HCT116 (cell line): ENCODE measurements around the gene HIVEP3. TPM values are rescaled to one million over a fixed set of nuclear protein-coding genes. Genes with fewer than 3 reads are reported as not detected.
A peak's percentile ranks its signal among the peaks of the same experiment; 100 is the strongest.

ENCODE experiments used
- ATAC-seq: fragments of 200-7000 bp; cut with Tn5 transposase; 2 replicates; pipeline ENCODE4 v1.9.1; 2020; ENCODE audit warnings: mild to moderate bottlenecking, moderate library complexity
- Bru-seq: library from RNA; stranded (reverse); fragments of 400-500 nt; gene quantifications from one replicate; lab custom pipeline; 2021; lab: Mats Ljungman, UMichigan
- BruChase-seq, 2 experiments: library from RNA; stranded (reverse); fragments of 400-500 nt; gene quantifications; one replicate each; lab custom pipeline; 2021; lab: Mats Ljungman, UMichigan
- BruUV-seq: library from RNA; stranded (reverse); fragments of 400-500 nt; replicated peaks from 2 replicates; lab custom pipeline; 2021; lab: Mats Ljungman, UMichigan
- CTCF ChIA-PET: fragments of 300-600 bp; sonication (Branson Sonifier 250); formaldehyde crosslinking; loops from one replicate; lab custom pipeline; 2021; ENCODE audit warnings: antibody characterized with exemption; lab: Charles Lee
- POLR2A ChIA-PET: fragments of 300-600, 350-600 bp; sonication (Branson Sonifier 250); formaldehyde crosslinking; loops from one replicate; lab custom pipeline; 2021; ENCODE audit warnings: antibody characterized with exemption; lab: Charles Lee
- RAD21 ChIA-PET, 2 experiments: fragments of 300-600 bp; sonication (Branson Sonifier 250); formaldehyde crosslinking; loops; one replicate each; lab custom pipeline; 2023; ENCODE audit warnings: low total read pairs in 2 of 2; ENCODE audit not compliant: uncharacterized antibody in 2 of 2, unreplicated experiment in 2 of 2, low non-redundant PET in 1 of 2; lab: Charles Lee
- DNase-seq: peaks from one replicate; pipeline ENCODE4 v3.0.0-alpha.2; 2010; ENCODE audit warnings: low read depth, low spot score
- H2AFZ ChIP-seq: fragments of 200-600 bp; shearing (Covaris generic), sonication (generic); 2 replicates; pipeline ENCODE4 v1.6.1; 2017; ENCODE audit warnings: low read depth, mixed run types, mixed read lengths, antibody characterized with exemption, low read length; ENCODE audit not compliant: poor library complexity, severe bottlenecking
- H3K27ac ChIP-seq: 2 replicates; pipeline ENCODE4 v1.5.1; 2012; ENCODE audit warnings: low read depth, low read length
- H3K27me3 ChIP-seq: fragments of 200-600 bp; sonication (generic); 2 replicates; pipeline ENCODE4 v1.6.1; 2016; ENCODE audit warnings: mixed run types, low read length, mixed read lengths; ENCODE audit not compliant: insufficient read depth
- H3K36me3 ChIP-seq, 2 experiments: fragments of 200-500 bp in 1 of 2; fragments of 200-600 bp in 1 of 2; sonication (Bioruptor generic) in 1 of 2; sonication (generic) in 1 of 2; 2 replicates each; pipeline versions ENCODE4 v1.5.1 to v1.6.1; 2014 to 2016; ENCODE audit warnings: low read length in 2 of 2, inconsistent platforms in 1 of 2, mixed read lengths in 1 of 2, mixed run types in 1 of 2; ENCODE audit not compliant: insufficient read depth in 2 of 2, control insufficient read depth in 1 of 2
- H3K4me1 ChIP-seq, 2 experiments: fragments of 200-600 bp in 1 of 2; sonication (generic) in 1 of 2; 2 replicates each; pipeline versions ENCODE4 v1.5.1 to v1.6.1; 2012 to 2017; ENCODE audit warnings: low read length in 2 of 2, inconsistent platforms in 1 of 2, mild to moderate bottlenecking in 1 of 2, mixed read lengths in 1 of 2, mixed run types in 1 of 2, moderate library complexity in 1 of 2; ENCODE audit not compliant: insufficient read depth in 2 of 2, control insufficient read depth in 1 of 2
- H3K4me2 ChIP-seq: fragments of 200-600 bp; sonication (generic); 2 replicates; pipeline ENCODE4 v1.6.1; 2017; ENCODE audit warnings: mixed run types, low read length, mixed read lengths
- H3K4me3 ChIP-seq, 2 experiments: fragments of 200-600 bp in 1 of 2; sonication (generic) in 1 of 2; replicated peaks in 1 of 2; 2 replicates each; pipeline ENCODE4 v1.5.1; 2011 to 2016; ENCODE audit warnings: low read length in 2 of 2, control low read depth in 1 of 2, low read depth in 1 of 2, mild to moderate bottlenecking in 1 of 2, mixed read lengths in 1 of 2, mixed run types in 1 of 2
- H3K79me2 ChIP-seq: fragments of 200-600 bp; sonication (generic); 2 replicates; pipeline ENCODE4 v1.6.1; 2017; ENCODE audit warnings: mild to moderate bottlenecking, mixed run types, low read length, moderate library complexity, mixed read lengths; ENCODE audit not compliant: insufficient read depth
- H3K9ac ChIP-seq: fragments of 200-600 bp; sonication (generic); 2 replicates; pipeline ENCODE4 v1.6.1; 2016; ENCODE audit warnings: low read length, mixed read lengths
- H3K9me2 ChIP-seq: fragments of 200-600 bp; sonication (generic), shearing (Covaris generic); 2 replicates; pipeline ENCODE4 v1.6.1; 2017; ENCODE audit warnings: mixed run types, mild to moderate bottlenecking, moderate library complexity; ENCODE audit not compliant: insufficient read depth
- H3K9me3 ChIP-seq, 2 experiments: fragments of 200-500 bp in 1 of 2; fragments of 200-600 bp in 1 of 2; sonication (Bioruptor generic) in 1 of 2; sonication (generic) in 1 of 2; 2 replicates each; pipeline ENCODE4 v1.6.1; 2014 to 2017; ENCODE audit warnings: low read length in 2 of 2, mixed read lengths in 2 of 2, inconsistent platforms in 1 of 2, low read depth in 1 of 2, mild to moderate bottlenecking in 1 of 2, mixed run types in 1 of 2, moderate library complexity in 1 of 2; ENCODE audit not compliant: control insufficient read depth in 1 of 2, insufficient read depth in 1 of 2
- H4K20me1 ChIP-seq: fragments of 200-600 bp; sonication (generic), shearing (Covaris generic); 2 replicates; pipeline ENCODE4 v1.6.1; 2017; ENCODE audit warnings: mixed run types, mild to moderate bottlenecking, moderate library complexity; ENCODE audit not compliant: insufficient read depth
- RAD21 ChIP-seq: IDR thresholded peaks from 2 replicates; pipeline ENCODE4 v1.6.1; 2012; ENCODE audit warnings: low read depth, mild to moderate bottlenecking
- SIN3A ChIP-seq: IDR thresholded peaks from 2 replicates; pipeline ENCODE4 v1.6.1; 2012; ENCODE audit warnings: low read depth
- SP1 ChIP-seq: IDR thresholded peaks from 2 replicates; pipeline ENCODE4 v1.6.1; 2012; ENCODE audit warnings: low read depth
- TCF7L2 ChIP-seq: IDR thresholded peaks from 2 replicates; pipeline ENCODE4 v1.7.0; 2011; ENCODE audit warnings: borderline replicate concordance, inconsistent platforms; ENCODE audit not compliant: insufficient read depth, insufficient read length; ENCODE audit errors: extremely low read depth
- intact Hi-C: fragments of 100-400 bp; cut with micrococcal nuclease; formaldehyde crosslinking; loops from 2 replicates; pipeline ENCODE4 v1.10.0; 2022
- long read RNA-seq: library from polyadenylated mRNA; unstranded; transcript quantifications from one replicate; pipeline ENCODE4 v2.0.0, GENCODE V29; 2021; ENCODE audit not compliant: unreplicated experiment
- polyA plus RNA-seq: library from polyadenylated mRNA; unstranded; fragments of >200 nt; gene quantifications from 2 replicates; pipeline ENCODE4 v1.2.1, GENCODE V29; 2012; ENCODE audit warnings: missing spikeins
- total RNA-seq: library from RNA; stranded (reverse); gene quantifications from one replicate; pipeline ENCODE4 v1.2.1, GENCODE V29; 2021; ENCODE audit not compliant: unreplicated experiment
- TF ChIP-seq, protein P1 (sequence below), 3 experiments: fragments of 200-600 bp in 1 of 3; sonication (generic) in 1 of 3; IDR thresholded peaks in 2 of 3; conservative IDR thresholded peaks in 1 of 3; 2 replicates each; pipeline ENCODE4 v1.5.1; 2012 to 2017; ENCODE audit warnings: low read depth in 2 of 3, low read length in 2 of 3, antibody characterized with exemption in 1 of 3, borderline replicate concordance in 1 of 3, control low read depth in 1 of 3, mild to moderate bottlenecking in 1 of 3, mixed read lengths in 1 of 3, mixed run types in 1 of 3, moderate library complexity in 1 of 3; ENCODE audit not compliant: insufficient read depth in 1 of 3
- TF ChIP-seq, protein P2 (sequence below): IDR thresholded peaks from 2 replicates; pipeline ENCODE4 v1.6.1; 2012

The HIVEP3 gene
- total RNA-seq (7.1 TPM), Bru-seq, nascent RNA (percentile 53 among the genes with signal in this experiment), BruChase-seq, experiment 1, labeled RNA remaining after a 6-hour chase (percentile 52 among the genes with signal in this experiment), BruChase-seq, experiment 2, labeled RNA remaining after a 2-hour chase (percentile 61 among the genes with signal in this experiment)
- polyA plus RNA-seq = 4.2 and 6.0 TPM in 2 replicates
- long read RNA-seq, partial matches to known transcripts = 0 of 23 reads
- long read RNA-seq, other reads (novel, unspliced or antisense) = 20 of 23 reads

DNA sequence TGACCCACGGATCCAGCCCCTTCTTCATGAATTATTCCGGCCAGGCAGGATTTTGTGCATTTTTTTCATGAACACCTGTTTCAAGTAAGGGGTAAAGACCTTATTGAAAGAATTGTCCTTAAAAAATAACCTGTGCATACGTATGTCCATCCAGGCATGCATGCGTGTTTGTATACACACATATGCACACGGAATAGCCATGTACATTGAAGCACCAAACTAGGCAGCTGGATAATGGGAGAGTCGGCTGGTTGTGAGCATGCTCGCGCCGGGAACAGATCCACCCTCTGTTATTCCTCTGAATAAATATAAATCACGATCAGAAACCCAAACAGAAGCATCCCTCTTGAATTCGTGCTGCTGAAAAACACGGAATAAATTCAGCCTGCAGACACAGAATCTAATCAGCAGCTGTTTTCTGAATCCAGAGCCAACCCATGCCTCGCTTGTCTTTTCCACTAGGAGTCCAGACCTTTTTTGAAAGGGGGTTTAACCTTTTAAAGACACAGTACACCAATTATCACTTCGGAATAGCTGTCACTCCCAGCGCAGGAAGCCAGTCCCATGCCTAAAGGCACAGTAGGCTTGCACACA lies at the start of gene HIVEP3:
HIVEP3 (minus strand) TSS at position 473 of the 594 bp plus-strand sequence.
- Histone ChIP-seq H3K4me2 (peak within 1 kb of the TSS; percentile 94), H3K4me3 (peak within 1 kb of the TSS; percentile 51 to 63), H3K27me3 (no peaks in the 10 kb centered on the region), H4K20me1 (no peaks in the 10 kb centered on the region), H3K36me3 (no peaks in the 10 kb centered on the region), H3K4me1 (peaks cover 38 to 60% of the 10 kb centered on the region in 2 experiments), H3K9me3 (peaks cover 0 to 3% of the 10 kb centered on the region in 2 experiments; a peak in 1 of 4 replicates), H3K79me2 (no peaks in the 10 kb centered on the region), H3K9me2 (no peaks in the 10 kb centered on the region), H3K9ac (peak within 1 kb of the TSS; percentile 55), H2AFZ (peak within 1 kb of the TSS; percentile 93), H3K27ac (peak within 1 kb of the TSS; percentile 41; the same call in 1 of the 2 replicates)
- intact Hi-C loops = loop anchor here (2.0 kb wide), 1 partner anchor 36 kb away; no protein-coding TSS in a partner anchor
- ChIA-PET RAD21 (no interaction called here), POLR2A (no interaction called here), CTCF (no interaction called here)
- DNase-seq = no peak
- no TSS peak for BruUV-seq
- TF ChIP-seq, protein P1, sequence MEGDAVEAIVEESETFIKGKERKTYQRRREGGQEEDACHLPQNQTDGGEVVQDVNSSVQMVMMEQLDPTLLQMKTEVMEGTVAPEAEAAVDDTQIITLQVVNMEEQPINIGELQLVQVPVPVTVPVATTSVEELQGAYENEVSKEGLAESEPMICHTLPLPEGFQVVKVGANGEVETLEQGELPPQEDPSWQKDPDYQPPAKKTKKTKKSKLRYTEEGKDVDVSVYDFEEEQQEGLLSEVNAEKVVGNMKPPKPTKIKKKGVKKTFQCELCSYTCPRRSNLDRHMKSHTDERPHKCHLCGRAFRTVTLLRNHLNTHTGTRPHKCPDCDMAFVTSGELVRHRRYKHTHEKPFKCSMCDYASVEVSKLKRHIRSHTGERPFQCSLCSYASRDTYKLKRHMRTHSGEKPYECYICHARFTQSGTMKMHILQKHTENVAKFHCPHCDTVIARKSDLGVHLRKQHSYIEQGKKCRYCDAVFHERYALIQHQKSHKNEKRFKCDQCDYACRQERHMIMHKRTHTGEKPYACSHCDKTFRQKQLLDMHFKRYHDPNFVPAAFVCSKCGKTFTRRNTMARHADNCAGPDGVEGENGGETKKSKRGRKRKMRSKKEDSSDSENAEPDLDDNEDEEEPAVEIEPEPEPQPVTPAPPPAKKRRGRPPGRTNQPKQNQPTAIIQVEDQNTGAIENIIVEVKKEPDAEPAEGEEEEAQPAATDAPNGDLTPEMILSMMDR (IDR thresholded peaks at IDR 0.05 in 2 of 3, conservative IDR thresholded peaks at IDR 0.05 in 1 of 3; ENCODE audit: borderline replicate concordance in 1 of 3, insufficient read depth in 1 of 3, low read depth in 2 of 3, low read length in 2 of 3) = peak; percentile 2 to 33 (median 14); a peak in 1 of 6 replicates
- TF ChIP-seq RAD21 = peak; percentile 29; the same call in 1 of the 2 replicates
- no peak for TF ChIP-seq TCF7L2
- peak; percentile 33; the same call in 1 of the 2 replicates for TF ChIP-seq SP1
- TF ChIP-seq SIN3A = 0 out of 2 replicates have a peak, but pooled peaks have one; percentile 16
- TF ChIP-seq, protein P2, sequence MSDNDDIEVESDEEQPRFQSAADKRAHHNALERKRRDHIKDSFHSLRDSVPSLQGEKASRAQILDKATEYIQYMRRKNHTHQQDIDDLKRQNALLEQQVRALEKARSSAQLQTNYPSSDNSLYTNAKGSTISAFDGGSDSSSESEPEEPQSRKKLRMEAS = peak; percentile 49
- ATAC-seq = peak; percentile 64
